NCI-H1436 treated with DMSO at 0.1 percent for 48 hours (cell line): ENCODE data around the gene STK32C.
"Not testable (repeated sequence)": the region's sequence is repeated elsewhere in the genome, so short reads cannot be mapped to it uniquely, and the experiment has no call there.

ENCODE experiments used
- DNase-seq: peaks from one replicate; lab custom pipeline; 2025; lab: John Stamatoyannopoulos, UW

Gene STK32C

DNA sequence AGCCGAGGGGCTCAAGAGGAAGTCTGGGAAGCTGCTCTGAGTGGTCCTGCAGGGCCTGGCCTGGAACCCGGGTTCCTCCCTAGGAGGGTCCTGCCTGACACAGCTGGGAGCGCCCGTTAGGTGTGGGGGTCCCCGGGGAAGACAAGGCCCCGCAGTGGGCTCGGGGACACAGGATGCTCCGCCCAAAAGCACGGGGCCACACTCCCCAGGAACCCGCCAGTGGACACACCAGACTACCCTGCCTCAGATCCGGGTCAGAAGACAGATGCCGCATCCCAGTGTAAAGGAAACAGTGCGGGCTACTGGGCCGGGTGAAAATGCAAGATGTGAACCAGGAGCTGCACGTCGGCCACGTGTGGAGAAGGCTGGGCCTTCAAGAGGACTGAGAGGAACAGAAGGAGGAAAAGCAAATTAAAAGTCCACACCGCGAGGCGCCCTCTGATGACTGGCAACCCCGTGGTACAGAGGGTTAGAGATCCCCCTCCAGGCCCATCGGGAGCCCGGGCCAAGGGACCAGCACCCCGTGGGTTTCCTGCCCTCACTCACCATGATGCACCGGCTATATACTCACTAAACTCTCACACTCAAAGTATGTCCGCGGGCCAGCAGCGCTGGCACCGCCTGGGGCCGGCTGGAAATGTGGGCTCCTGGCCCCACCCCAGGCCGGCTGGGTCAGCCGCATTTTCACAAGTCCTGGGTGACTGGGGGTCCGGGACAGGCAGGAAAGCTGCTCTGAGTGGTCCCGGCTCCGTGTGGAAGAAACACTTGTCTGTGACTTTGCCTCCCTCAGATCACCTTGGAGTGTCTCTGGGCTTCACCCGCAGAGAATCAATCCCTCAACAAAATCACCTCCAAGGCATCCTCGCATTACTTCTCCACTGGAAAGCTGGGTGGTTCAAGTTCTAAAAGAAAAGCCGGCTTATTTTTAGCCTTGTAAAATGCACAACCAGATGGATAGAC, 6.1 kb downstream of the STK32C start:
- DNase-seq = no peak

DNA sequence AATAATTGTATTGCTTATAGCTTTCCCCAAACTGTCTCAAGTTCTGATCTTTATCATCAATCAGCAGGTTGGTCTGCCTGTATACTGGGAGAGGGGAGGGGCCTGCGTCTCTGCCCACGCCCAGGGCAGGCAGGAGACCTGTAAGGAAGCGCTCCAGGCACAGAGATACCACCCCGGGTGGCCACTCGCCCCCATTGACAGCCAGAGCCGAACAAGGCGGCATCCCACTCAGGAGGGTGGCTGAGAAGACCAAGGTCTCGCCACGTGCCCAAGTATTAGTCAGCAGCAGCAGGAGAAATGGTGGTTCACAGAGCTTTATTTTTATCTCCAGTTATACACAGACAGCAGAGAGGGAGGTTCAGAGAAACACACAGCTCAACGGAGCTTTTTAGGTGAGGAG, 7.2 kb downstream of the STK32C start:
- no peak for DNase-seq

DNA sequence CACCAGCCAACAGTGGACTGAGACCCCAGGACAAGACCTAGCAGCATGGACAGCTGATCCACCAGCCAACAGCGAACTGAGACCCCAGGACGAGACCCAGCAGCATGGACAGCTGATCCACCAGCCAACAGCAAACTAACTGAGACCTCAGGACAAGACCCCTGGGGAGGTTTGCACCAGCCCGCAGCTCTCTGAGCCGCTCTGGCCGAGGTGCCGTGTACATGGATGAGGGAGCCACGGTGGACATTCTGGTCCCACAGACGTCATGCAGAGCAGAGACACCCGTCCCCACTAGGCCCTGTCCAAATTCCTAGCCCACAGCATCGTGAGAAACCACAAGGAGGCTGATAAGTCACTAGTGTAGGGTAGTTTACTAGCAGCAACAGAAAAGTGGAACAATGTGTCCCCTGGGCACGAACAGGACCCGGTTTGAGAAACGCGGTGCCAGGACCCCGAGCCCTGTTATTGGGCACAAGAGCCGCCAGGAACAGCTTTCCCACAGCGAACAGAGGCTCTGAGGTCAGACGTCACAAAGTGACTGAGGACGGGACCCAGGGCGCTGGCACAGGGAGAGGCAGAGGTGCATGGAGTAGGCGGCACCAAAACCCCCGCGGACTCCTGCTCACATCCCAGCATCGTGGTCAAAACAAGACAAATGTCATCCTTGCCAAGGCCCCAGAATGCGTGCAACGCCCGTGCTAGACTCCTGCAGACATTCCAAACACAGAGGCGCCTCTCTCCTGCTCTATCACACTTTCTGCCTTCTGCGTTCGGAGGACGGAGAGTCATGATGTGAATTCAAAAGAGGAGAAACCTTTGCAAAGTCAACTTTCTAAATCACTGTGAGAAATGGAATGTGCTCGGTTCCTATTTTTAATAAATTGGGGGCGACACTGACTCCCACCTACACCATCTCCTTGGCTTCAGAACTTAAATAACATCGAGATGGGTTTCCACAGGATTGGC, 8.1 kb downstream of the STK32C start:
- DNase-seq = no peak

DNA sequence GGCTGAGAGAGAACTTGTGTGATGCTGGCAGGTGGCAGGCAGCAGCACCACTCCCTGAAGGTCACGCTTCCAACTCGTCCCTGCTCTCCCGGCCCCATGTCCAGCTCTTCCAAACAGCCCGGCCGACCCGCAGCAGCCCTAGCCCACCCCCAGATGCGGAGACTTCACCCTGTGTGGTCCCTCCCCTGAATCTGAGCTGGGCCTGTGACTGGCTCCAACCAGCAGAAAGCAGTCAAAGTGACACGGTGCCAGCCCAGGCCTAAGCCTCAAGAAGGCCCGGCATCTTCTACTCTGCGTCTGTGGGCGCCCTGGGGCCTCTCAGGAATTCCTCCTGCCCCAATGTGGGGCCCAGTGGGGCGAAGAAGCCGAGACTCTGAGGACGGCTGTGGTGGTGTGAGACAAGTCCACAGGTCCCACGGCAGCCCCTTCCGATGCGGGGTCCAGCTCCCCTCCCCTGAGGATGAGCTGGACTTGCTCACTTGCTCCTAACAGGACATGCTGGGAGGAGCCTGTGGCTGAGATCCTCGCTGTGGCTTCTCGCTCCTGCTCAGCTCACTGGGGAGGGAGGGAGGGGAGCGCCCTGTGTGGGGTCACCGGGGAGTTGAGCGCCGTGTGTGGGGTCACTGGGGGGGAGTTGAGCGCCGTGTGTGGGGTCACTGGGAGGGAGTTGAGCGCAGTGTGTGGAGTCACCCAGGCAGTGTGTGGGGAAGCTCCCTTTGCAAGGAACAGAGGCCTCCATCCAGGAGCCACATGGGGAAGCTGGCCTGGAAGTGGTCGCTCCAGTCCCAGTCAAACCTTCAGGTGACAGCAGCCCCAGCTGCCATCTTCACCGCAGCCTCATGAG, 9.5 kb downstream of the STK32C start:
- no peak for DNase-seq

DNA sequence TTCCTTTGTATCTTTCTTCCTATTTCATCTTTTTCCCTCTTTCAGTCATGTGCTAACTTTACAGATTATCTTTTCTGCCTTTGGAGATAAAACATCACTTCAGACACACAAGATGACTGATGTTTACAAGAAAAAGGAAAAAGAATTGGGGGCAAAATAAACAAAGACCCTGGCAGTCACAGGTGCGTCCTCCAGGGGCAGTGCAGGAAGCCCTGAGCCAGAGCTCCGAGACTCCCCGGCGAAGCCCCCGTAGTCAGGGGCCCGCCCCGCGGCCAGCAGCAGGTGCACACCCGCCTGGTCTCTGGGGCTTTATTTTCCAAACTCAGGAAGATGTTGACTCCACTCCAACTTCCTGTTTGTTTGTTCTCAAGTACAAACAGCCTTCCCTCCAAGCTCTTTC, 10.2 kb downstream of the STK32C start:
- peak; percentile 89 for DNase-seq

DNA sequence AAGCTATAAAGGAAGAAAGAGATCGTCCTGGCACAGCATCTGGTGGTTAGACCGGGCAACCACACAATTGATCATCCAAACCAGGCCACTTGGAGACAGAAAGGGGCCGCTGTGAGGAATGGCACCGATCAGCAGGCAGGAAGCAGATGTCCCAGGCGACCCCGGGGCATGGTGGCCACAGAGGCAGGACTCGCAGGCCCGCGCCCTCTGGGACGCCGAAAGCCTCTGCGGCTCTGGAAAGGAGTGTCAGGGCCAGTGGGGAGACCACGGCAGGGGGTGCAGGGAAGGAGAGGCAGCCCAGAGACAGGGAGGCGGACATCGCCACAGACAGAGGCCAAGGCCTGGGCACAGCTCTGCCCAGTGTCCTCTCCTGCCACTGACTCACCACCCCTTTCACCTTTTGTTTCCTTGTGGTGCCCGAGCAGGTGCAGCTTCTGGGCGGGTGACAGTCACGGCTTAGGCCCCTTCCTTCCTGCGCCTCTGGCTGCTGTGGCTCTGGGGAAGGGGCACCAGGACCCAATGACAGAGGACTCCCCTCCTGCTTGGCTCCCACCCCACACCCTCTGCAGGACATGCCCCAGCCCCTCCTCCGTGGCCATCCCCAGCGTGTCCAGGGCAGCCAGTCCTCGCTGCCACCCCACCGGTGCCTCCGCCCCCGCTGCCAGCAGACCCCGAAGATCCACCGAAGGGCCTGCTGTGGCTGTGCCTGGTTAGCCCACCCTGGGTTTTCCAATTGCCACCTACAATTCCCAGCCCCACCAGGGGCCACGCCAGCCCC, 10.9 kb downstream of the STK32C start:
- DNase-seq = no peak

DNA sequence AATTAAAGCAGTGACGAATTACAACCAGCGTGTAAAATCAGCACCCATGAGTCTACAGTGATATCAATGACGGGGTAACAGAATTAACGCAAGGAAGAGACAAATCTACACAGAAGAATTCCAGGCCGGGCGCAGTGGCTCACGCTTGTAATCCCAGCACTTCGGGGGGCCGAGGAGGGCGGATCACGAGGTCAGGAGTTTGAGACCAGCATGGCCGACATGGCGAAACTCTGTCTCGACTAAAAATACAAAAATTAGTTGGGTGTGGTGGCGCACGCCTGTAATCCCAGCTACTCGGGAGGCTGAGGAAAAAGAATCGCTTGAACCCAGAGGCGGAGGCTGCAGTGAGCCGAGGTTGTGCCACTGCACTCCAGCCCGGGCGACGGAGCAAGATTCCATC, 12.3 kb downstream of the STK32C start:
- DNase-seq = not testable (repeated sequence)

DNA sequence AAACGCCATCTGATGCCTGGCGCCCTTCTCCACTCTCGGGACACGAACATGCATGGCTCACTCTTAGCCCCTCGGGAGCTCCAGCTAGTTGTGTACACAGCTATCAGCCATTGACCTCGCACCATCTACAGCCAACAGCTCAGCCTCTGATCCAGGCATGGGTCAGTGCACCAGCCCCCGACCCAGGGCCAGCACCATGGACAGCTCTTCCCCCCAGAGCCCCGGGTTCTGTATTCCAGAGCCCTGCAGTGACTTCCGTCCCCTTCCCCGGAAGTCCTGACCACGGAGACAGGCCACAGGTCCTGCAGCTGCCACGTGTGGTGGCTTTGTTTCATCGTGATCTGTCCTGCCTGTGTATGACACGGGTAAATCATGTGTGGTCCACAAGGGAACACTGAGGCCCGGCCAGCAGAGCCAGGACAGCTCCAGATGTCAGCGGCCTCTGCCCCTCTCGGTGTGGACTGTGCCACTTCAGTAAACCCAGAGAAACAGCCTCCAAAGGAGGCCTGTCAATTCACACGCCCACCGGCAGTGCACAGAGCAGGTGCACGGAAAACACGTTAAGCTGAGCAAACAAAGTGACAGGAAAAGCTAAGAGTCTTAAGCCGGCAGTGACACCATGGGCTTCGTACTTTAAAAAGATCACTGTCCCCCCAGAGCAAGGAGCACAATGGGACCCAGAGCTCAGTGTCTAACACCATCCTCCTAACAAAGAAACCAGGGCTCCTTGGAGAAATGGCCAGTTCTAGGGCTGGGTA, 13.0 kb downstream of the STK32C start:
- DNase-seq = peak; percentile 63

DNA sequence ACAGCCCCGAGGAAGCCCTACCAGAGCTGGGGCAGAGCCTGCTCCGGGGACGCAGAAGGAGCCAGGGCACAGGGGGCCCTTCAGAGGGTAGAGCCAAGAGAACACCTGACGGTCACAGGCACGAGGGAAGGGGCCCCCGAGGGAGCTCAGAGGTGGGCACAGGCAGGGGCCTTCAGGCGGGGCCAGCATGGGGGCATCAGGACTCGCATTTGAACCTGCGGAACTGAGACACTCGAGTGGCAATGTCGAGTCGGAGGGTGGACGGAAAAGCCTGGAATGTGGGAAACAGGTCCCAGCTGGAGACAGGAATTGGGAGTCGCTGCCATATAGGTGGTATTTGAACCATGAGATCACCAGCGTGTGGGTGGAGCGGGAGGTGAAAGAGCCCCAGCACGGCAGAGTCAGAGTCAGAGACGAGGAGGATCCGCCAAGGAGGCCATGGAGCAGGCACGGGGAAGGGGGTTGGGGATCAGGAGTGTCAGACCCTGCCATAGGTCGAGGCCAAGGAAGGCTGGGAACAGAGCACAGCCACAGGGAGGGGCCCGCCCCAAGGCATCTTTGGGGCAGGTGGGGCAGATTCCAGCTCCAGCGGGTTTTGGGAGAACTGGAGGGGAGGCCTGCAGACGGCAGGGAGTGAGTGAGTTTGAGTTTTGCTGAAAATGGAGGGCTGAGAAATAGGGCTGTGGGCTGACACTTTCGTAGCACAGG, 13.8 kb downstream of the STK32C start:
- DNase-seq = no peak

DNA sequence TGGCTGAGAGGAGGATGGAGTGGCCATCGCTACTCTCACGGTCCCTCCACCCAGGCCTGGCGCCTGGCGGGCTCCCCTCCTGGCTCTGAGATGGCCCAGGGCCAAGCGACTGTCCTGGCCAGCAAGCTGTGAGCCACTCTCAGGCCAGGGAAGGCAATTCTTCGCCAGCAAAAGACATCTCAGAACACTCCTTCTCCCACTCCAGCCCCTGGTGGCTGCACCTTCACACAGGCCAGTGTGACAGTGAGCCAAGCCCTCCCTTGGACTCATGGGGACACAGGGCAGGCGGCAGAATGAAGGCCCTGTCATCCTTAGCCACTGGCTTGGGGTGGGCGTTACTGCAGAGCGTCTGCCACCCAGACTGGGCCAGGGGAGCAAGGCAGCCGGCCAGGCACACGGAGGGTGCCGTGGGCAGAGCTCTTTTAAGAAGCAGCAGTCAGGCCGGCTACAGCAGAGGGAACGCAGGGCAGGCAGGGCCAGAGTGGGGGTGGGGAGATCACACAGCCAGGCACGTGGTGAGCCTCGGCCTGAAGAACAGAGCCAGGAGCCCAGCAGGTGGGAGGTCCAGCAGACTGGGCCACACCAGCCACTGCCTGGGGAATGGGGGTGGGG, 14.4 kb downstream of the STK32C start:
- no peak for DNase-seq

DNA sequence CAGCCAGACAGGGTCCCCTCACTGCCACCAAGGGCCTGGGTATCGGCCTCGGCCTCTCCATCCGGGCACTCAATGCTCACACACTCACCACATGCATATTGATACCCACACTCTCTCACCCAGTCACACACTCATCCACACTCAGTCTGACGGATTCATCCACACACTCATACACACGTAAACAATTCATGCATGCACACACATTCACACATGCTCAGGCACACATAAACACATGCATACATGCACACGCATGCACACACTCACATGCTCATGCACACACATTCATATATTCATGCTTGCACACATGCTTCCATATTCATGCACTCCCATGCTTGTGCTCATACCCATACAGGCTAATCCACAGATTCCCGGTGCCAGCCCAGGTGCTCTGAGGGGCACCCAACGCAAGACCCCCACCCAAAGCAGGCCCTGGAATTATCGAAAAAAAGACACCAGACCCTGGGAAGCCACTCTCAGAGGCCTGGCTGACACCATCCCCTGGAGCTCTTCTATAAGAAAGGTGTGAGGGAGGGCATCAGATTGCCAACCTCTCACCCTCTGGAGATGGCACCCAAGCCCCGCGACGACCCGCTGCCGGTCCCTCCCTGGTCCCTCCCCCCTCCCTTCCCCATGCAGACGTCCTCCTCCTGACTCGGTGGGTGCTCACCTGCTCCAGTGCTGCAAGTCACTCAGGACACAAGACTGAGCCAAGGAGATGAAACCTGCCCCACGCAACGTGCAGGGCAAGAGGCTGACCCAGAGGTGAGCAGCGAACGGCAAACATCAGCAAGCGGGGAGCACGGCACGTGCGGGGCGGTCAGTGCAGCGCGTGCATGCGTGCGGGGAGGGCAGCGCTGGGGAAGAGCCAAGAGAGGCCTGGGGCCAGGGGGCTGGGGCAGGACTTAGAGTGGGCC, 15.2 kb downstream of the STK32C start:
- no peak for DNase-seq

DNA sequence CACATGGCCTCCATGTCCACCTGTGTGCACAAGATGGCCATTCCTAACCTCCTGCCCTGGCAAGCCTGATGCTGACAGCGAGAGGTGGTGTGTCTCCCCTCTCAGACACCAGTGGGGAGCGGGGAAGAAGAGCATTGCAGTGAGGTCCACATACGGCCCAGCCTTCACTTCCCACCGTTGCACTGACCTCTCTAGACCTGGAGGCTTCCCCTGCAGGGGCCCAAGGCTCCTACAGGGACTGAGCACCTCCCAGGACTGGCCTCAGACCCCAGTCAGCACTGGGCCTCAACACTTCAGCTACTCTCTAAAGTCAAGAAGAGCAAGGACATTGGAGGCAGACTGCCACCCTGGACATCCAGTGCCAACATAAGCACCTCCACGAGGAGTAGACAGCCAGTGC, 15.9 kb downstream of the STK32C start:
- no peak for DNase-seq

DNA sequence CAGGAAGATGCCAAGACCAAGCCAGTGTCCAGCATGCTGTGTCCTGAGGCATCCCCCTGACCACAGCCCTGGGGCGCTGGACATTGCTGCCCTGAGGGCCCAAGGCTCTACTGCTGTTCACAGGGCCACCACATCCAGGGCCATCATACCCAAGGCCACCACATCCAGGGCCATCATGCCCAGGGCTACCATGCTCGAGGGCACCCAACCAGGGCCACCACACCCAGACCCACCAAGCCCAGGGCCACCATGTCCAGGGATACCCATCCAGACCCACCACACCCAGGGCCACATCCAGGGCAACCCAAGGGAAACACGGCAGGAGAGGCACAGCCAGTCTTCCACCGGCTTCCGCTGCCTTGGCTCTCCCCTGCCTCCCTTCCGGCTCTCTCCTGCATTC, 17.1 kb downstream of the STK32C start:
- DNase-seq = no peak

DNA sequence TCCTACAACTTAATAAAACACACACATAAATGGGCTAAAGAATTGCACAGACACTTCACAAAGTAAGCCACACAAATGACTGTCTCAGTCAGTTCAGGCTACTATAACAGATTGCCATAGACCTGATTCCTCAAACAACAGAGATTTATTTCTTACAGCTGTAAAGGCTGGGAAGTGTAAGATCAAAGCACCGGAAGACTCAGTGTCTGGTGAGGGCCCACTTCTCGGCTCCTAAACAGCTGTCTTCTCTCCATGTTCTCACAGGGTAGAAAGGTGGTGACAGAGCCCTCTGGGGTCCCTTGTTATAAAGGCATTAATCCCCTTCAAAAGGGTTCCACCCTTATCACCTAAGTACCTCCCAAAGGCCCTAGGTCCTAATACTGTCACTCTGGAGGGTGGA, 18.3 kb downstream of the STK32C start:
- DNase-seq = no peak

DNA sequence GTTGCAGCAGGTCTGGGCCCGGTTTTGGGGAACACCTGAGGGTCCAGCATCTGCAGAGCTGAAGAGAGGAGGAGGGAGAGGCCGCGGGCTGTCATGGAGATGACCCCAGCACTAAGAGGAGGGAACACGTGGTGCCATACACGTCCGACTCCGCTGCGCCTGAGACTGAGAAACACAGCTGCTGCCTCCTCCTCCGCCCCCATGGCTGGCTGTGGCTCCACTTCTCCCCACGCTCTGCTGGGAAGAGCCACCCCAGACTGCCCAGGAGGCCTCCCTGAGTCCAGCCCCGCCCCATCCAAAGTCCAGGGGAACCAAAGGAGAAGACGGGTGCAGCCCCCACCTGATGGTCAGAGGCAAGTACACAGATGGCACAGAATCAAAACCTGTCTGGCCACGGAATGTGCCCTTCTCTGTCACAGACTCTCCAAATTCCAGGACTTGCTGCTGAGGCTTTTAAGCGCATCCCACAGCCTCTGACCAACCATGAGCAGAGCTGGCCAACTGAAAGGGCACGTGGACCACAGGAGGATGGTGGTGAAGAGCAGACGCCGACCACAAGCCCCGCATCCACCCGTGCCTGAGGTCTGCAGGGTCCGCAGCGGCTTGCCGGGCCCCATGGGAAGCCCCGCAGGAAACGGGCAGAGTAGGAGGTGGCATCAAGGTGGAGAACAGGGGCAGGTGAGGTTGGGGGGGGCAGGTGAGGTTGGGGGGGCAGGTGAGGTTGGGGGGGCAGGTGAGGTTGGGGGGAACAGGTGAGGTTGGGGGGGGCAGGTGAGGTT, 24.0 kb downstream of the STK32C start:
- no peak for DNase-seq

DNA sequence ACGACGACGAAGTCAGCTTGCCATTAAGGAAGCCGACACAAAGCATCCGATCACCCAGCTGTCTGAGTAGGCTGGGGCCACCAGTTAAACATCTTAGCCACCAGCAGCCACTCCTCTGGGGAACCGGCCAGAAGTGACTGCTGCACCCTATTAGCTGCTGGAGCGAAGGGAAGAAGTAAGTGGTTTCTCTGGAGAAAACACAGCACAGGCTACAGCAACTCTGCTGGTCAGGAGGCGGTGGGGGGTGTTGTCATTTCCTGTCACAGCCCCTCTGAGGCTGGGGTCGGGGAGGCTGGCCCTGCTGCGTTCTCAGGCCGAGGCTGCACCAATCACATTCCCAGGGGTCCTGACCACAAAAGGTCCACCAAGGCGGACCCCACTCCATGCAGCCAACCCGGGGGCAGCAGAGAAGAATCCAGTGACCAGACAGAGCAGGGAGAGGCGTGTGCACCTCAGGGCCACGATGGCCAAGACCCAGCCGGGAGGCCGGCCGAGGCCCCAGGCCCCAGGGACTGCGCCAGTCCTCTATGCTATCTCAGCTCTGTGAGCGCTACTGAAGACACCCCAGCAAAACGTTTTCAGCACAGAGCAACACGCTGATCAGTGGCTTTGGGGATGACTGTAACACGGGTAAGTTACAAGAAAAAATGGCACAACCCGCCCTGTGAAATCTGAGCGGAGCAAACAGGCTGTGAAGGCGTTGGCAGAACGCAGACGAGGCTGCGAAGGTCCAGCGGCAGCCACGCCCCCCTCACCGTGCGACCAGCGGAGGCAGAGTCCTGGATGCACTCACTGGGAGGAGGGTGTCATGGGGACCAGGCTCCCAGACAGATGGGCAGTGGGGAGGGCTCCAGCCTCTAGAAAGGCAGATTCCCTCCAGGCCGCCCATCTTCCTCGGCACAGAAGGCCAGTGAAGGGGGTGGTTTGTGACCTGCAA, 24.8 kb downstream of the STK32C start:
- DNase-seq = no peak
